SK-N-MC (cell line): ENCODE results near the gene ATP6V0A1.

Source experiments
- EZH2 ChIP-seq: fragments of 200-600 bp; sonication (generic); IDR thresholded peaks from one replicate; pipeline ENCODE4 v1.6.1; 2017; ENCODE audit warnings: antibody characterized with exemption
- FOXP2 ChIP-seq: optimal IDR thresholded peaks from 2 replicates; pipeline ENCODE3; 2011; ENCODE audit warnings: mild to moderate bottlenecking, moderate library complexity; ENCODE audit not compliant: insufficient read depth; ENCODE audit errors: extremely low read length, control extremely low read depth
- POLR2AphosphoS5 ChIP-seq: IDR thresholded peaks from 2 replicates; pipeline ENCODE4 v1.6.1; 2012; ENCODE audit warnings: mild to moderate bottlenecking, low read depth, low read length, borderline replicate concordance

- peak; percentile 78 for TF ChIP-seq POLR2AphosphoS5
- no peak for TF ChIP-seq EZH2
- TF ChIP-seq FOXP2 = no peak
These were observed at the start of gene ATP6V0A1 for GRCh38 chr17:42458497-42459255.
